ENCODE results near the gene DDX10.

DNA sequence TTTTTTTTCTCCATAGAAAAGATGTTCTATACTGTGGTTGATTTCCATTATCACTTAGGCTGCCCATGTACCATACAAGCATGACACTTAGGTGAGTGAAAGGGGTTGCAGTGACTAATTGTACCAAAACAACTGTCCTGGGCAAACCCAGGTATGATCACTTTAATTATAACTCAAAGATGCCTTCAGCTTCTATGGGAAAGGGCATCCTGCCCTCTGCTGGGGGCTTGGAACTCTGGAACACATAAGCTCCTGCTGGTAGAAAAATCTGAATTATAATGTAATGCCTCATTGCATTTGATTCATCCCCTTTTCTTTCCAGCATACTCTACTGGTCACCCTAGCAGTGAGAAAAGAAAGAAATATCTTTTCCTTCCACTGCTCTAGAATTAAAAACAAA lies 206.3 kb downstream of the DDX10 start:
- TF ChIP-seq POLR2A (IDR thresholded peaks at IDR 0.05; ENCODE audit: low read length) = no peak
- no peak for TF ChIP-seq GATA1 (IDR thresholded peaks at IDR 0.05; ENCODE audit: low read depth, low read length)

All from erythroblast (primary cell).